Breast epithelium (tissue), 4 donors: Measurements from ENCODE around the gene HLA-DQB2. TPM values are rescaled to one million over a fixed set of nuclear protein-coding genes. Genes with fewer than 3 reads are reported as not detected.
"Not testable (repeated sequence)": the region's sequence is repeated elsewhere in the genome, so short reads cannot be mapped to it uniquely, and the experiment has no call there.

Source experiments
- DNase-seq, 2 donors: peaks; one replicate each; pipeline ENCODE4 v3.0.0-alpha.2; 2019; ENCODE audit warnings: low spot score in 2 of 2
- H3K27ac ChIP-seq, 2 donors: fragments of 200-600 bp; sonication (generic) in 1 of 2; one replicate each; pipeline ENCODE4 v1.5.1; 2016 to 2019; ENCODE audit warnings: mild to moderate bottlenecking in 1 of 2
- H3K27me3 ChIP-seq, 2 donors: fragments of 200-600 bp; sonication (generic) in 1 of 2; one replicate each; pipeline versions ENCODE4 v1.5.1 to v1.6.0; 2017 to 2019; ENCODE audit warnings: control low read depth in 1 of 2, mild to moderate bottlenecking in 1 of 2
- H3K36me3 ChIP-seq: fragments of 200-600 bp; one replicate; pipeline ENCODE4 v1.5.1; 2019
- H3K4me1 ChIP-seq, 2 donors: fragments of 200-600 bp; sonication (generic); one replicate each; pipeline ENCODE4 v1.5.1; 2016 to 2019; ENCODE audit warnings: control low read depth in 1 of 2
- H3K4me3 ChIP-seq, 3 donors: fragments of 200-600 bp; sonication (generic); 1 replicate in 2 of 3; 2 replicates in 1 of 3; pipeline ENCODE4 v1.5.1; 2016 to 2019; ENCODE audit warnings: mild to moderate bottlenecking in 3 of 3, moderate library complexity in 2 of 3
- H3K9me3 ChIP-seq, 2 donors: fragments of 200-600 bp; sonication (generic) in 1 of 2; one replicate each; pipeline ENCODE4 v1.5.1; 2016 to 2019; ENCODE audit warnings: control low read depth in 1 of 2
- POLR2A ChIP-seq: fragments of 450-650 bp; IDR thresholded peaks from one replicate; pipeline ENCODE4 v1.6.1; 2016; ENCODE audit warnings: antibody characterized with exemption, mild to moderate bottlenecking, moderate library complexity
- POLR2AphosphoS5 ChIP-seq, 3 donors: sonication (generic); formaldehyde crosslinking; IDR thresholded peaks; one replicate each; pipeline ENCODE4 v1.6.1; 2017; ENCODE audit warnings: antibody characterized with exemption in 3 of 3
- intact Hi-C: fragments of 100-400 bp; cut with DNase I; formaldehyde crosslinking; loops from one replicate; pipeline ENCODE4 v1.15.1; 2023; ENCODE audit warnings: low total_unique reads
- total RNA-seq, 3 donors: library from RNA; depleted of rRNA; stranded (reverse); fragments of >200 nt; gene quantifications; one replicate each; pipeline ENCODE4 v1.1.0, GENCODE V29; 2016
- TF ChIP-seq, protein P1 (sequence below), 3 donors: fragments of 450-650 bp; IDR thresholded peaks; one replicate each; pipeline ENCODE4 v1.5.1; 2016 to 2017; ENCODE audit warnings: antibody characterized with exemption in 3 of 3, mild to moderate bottlenecking in 3 of 3, moderate library complexity in 3 of 3

Gene HLA-DQB2
- total RNA-seq: 1 to 10 TPM; 1.3 to 1.6 (median 1.5) TPM

DNA sequence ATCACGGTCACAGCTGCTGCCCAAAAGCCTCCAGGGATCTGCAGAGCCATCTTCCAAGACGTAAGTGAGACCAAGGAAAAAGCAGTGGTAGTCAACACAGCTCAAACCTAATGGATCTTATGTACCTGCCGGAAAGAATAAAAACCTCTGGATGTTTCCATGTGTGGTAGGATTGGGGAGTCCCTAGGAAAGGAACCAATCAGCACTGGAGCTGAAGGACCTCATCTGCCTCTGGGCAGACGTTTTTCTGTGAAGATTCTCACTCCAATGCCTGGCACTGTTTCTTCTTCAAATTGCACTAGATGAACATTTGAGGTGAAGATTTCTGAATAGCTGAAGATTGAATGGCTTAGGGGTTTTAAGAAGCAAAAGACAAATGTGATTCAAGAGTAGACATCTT is at the start of gene HLA-DQB2:
HLA-DQB2 (minus strand) TSS at position 112 of the 400 bp plus-strand sequence; CDS start at position 50, 62 bp downstream.
- TF ChIP-seq POLR2A (no peak), POLR2AphosphoS5 (IDR thresholded peaks at IDR 0.05) (no peak)
- TF ChIP-seq, protein P1, sequence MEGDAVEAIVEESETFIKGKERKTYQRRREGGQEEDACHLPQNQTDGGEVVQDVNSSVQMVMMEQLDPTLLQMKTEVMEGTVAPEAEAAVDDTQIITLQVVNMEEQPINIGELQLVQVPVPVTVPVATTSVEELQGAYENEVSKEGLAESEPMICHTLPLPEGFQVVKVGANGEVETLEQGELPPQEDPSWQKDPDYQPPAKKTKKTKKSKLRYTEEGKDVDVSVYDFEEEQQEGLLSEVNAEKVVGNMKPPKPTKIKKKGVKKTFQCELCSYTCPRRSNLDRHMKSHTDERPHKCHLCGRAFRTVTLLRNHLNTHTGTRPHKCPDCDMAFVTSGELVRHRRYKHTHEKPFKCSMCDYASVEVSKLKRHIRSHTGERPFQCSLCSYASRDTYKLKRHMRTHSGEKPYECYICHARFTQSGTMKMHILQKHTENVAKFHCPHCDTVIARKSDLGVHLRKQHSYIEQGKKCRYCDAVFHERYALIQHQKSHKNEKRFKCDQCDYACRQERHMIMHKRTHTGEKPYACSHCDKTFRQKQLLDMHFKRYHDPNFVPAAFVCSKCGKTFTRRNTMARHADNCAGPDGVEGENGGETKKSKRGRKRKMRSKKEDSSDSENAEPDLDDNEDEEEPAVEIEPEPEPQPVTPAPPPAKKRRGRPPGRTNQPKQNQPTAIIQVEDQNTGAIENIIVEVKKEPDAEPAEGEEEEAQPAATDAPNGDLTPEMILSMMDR (IDR thresholded peaks at IDR 0.05): no peak
- intact Hi-C loops: no loop called here
- Histone ChIP-seq H3K4me3 (no peak within 1 kb of the TSS), H3K4me1 (no peaks in the 10 kb centered on the region), H3K27ac (no peak within 1 kb of the TSS), H3K27me3 (peaks cover 0 to 22% of the 10 kb centered on the region in 2 donors), H3K36me3 (no peaks in the 10 kb centered on the region), H3K9me3 (no peaks in the 10 kb centered on the region)
- DNase-seq: no peak

DNA sequence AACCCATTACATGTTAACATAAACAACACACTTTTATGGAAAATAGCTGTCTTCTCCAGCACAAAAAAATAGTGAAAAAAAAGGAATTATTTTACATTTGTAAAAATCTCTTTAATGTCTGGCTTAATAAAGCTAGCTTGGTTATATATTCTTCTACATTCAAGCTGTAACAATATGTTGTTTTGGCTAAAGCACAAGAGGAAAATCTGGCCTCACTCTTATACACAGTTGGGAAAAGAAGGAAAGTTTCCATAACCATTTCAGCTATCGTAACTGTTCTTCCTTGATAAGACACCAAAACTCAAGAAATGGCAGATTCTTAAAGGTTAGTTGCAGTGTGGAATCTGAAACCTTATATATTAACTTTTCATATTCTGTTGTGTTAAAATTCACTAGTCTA is 45.8 kb upstream of the HLA-DQB2 start:
- DNase-seq: no peak
- no peaks in the 10 kb centered on the region for H3K4me1 ChIP-seq
- no peak overlapping the region for H3K4me3 ChIP-seq
- intact Hi-C loops: no loop called here
- TF ChIP-seq, protein P1 (IDR thresholded peaks at IDR 0.05): no peak
- no peaks in the 10 kb centered on the region for H3K27me3 ChIP-seq
- no peaks in the 10 kb centered on the region for H3K36me3 ChIP-seq
- no peak overlapping the region for H3K27ac ChIP-seq
- no peaks in the 10 kb centered on the region for H3K9me3 ChIP-seq

DNA sequence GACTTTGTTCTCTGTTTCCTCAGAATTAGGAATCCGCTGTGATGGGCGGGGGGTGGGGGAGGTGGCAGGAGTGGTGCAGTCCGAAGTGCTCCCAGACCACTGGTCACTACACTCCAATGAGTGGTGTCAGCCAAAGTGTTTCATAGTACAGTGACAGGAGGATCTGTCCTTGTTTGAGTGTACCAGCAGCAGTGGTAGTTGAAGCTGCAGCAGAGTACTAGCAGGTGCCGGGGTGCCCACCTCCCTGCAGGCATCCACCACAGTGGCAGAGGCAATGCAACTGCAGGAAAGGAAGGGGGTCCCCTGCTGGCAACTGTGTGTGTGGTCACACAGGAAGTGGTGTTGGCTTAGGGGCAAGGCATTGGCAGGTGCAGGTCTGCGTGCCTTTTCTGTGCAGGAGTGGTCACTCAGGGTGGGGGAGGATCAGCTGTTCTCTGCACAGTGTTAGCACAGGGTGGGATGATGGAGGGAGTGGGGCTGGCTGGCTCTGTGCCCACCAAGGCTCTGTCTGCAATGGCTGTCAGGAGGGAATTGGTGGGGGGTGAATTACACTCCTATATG is 43.8 kb upstream of the HLA-DQB2 start:
- intact Hi-C loops: no loop called here
- H3K9me3 ChIP-seq: no peaks in the 10 kb centered on the region

DNA sequence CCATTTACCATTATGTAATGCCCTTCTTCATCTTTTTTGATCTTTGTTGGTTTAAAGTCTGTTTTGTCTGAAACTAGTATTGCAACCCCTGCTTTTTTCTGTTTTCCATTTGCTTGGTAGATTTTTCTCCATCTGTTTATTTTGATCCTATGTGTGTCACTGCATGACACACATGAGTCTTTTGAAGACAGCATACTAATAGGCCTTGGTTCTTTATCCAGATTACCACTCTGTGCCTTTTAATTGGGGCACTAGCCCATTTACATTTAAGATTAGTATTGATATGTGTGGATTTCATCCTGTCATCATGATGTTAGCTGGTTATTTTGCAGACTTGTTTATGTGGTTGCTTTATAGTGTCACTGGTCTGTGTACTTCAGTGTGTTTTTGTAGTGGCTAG is 42.1 kb upstream of the HLA-DQB2 start:
- H3K36me3 ChIP-seq, H3K9me3 ChIP-seq, H3K4me1 ChIP-seq, H3K27me3 ChIP-seq, H3K4me3 ChIP-seq, intact Hi-C loops, DNase-seq, H3K27ac ChIP-seq: not testable (repeated sequence)

More for the DNA sequence above, 43.8 kb upstream of the HLA-DQB2 start:
- no peak overlapping the region for H3K27ac ChIP-seq
- H3K36me3 ChIP-seq: no peaks in the 10 kb centered on the region
- DNase-seq: no peak
- no peaks in the 10 kb centered on the region for H3K27me3 ChIP-seq
- H3K4me1 ChIP-seq: no peaks in the 10 kb centered on the region
- H3K4me3 ChIP-seq: no peak overlapping the region
- TF ChIP-seq POLR2A: no peak
- TF ChIP-seq, protein P1 (IDR thresholded peaks at IDR 0.05): no peak
- no peak for TF ChIP-seq POLR2AphosphoS5 (IDR thresholded peaks at IDR 0.05)

DNA sequence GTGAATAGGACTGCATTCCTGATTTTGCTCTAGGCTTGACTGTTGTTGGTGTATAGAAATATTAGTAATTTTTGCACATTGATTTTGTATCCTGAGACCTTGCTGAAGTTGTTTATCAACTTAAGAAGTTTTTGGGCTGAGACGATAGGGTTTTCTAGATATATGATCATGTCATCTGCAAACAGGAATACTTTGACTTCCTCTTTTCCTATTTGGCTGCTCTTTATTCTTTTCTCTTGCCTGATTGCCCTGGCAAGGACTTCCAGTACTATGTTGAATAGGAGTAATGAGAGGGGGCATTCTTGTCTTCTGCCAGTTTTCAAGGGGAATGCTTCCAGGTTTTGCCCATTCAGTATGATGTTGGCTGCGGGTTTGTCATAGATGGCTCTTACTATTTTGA is 40.1 kb upstream of the HLA-DQB2 start:
- Histone ChIP-seq H3K27ac (no peak overlapping the region), H3K36me3 (no peaks in the 10 kb centered on the region), H3K4me1 (no peaks in the 10 kb centered on the region), H3K9me3 (peaks cover 0 to 7% of the 10 kb centered on the region in 2 donors), H3K27me3 (no peaks in the 10 kb centered on the region), H3K4me3 (no peak overlapping the region)
- no peak for DNase-seq
- intact Hi-C loops: no loop called here
- TF ChIP-seq, protein P1 (IDR thresholded peaks at IDR 0.05): no peak
- TF ChIP-seq POLR2A (no peak), POLR2AphosphoS5 (IDR thresholded peaks at IDR 0.05) (no peak)

DNA sequence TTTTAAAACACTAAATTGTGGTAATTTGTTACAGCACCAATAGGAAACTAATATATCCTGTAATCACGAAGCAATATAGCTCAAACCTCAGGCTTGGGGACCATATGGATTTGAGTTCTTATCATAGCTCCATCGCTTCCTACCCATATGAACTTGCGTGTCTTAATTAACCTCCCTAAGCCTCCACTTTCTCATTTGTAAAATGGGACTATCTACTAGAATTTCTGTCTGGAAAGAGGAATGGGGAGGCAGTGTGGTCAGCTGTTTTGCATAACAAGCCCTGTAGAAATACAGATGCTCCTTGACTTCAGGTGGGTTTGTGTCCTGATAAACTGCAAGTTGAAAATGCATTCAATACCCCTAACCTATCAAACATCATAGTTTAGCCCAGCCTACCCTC is 36.4 kb upstream of the HLA-DQB2 start:
- no peaks in the 10 kb centered on the region for H3K27me3 ChIP-seq
- peaks cover 0 to 7% of the 10 kb centered on the region in 2 donors for H3K9me3 ChIP-seq
- no peak for DNase-seq
- H3K27ac ChIP-seq: no peak overlapping the region
- intact Hi-C loops: loop anchor here (10.0 kb wide), 1 partner anchor 95 kb away; no protein-coding TSS in a partner anchor
- H3K4me3 ChIP-seq: no peak overlapping the region
- no peaks in the 10 kb centered on the region for H3K4me1 ChIP-seq
- TF ChIP-seq POLR2AphosphoS5 (IDR thresholded peaks at IDR 0.05): no peak
- TF ChIP-seq, protein P1 (IDR thresholded peaks at IDR 0.05): no peak
- no peak for TF ChIP-seq POLR2A
- no peaks in the 10 kb centered on the region for H3K36me3 ChIP-seq
